ENCODE measurements around the gene PRSS22. TPM values are rescaled to one million over a fixed set of nuclear protein-coding genes. Genes with fewer than 3 reads are reported as not detected.
A peak's percentile ranks its signal among the peaks of the same experiment; 100 is the strongest.

PRSS22 gene
- total and polyA plus RNA-seq, 2 donors (not counting 1 experiment from before 2014, with no cell fraction given), result not detected

DNA sequence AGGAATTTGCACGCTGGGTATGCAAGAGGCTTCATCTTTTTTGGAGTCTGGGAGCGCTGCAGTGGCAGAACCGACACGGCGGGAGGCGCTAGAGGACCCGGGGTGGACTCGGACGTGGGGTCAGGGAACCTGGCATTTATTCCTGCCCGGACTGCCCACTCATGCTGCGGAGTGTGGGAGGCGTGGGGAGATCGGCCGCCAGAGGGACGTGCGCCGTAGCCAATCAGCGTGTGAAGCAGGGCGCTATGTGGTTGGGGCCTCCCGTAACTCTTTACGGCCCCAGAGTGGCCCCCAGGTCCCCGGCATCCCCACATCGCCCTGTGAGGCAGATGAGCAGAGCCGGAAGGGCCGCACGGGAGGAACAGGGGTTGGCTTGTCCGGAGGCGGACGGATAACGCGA, 36.3 kb upstream of the PRSS22 start:
- Mint-ChIP-seq H3K27me3 (no peaks in the 10 kb centered on the region), H3K4me3 (no peak overlapping the region), H3K9me3 (ENCODE audit: insufficient read depth) (no peaks in the 10 kb centered on the region), H3K4me1 (peaks cover 13% of the 10 kb centered on the region), H3K27ac (no peak overlapping the region)
- H3K9me3 ChIP-seq (ENCODE audit: control extremely low read depth in 1 of 3, control insufficient read depth in 2 of 3, insufficient read depth in 1 of 3, low read length in 2 of 3), result no peaks in the 10 kb centered on the region
- TF ChIP-seq, protein P1, sequence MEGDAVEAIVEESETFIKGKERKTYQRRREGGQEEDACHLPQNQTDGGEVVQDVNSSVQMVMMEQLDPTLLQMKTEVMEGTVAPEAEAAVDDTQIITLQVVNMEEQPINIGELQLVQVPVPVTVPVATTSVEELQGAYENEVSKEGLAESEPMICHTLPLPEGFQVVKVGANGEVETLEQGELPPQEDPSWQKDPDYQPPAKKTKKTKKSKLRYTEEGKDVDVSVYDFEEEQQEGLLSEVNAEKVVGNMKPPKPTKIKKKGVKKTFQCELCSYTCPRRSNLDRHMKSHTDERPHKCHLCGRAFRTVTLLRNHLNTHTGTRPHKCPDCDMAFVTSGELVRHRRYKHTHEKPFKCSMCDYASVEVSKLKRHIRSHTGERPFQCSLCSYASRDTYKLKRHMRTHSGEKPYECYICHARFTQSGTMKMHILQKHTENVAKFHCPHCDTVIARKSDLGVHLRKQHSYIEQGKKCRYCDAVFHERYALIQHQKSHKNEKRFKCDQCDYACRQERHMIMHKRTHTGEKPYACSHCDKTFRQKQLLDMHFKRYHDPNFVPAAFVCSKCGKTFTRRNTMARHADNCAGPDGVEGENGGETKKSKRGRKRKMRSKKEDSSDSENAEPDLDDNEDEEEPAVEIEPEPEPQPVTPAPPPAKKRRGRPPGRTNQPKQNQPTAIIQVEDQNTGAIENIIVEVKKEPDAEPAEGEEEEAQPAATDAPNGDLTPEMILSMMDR (IDR thresholded peaks at IDR 0.05), result no peak
- TF ChIP-seq EZH2 (IDR thresholded peaks at IDR 0.05; ENCODE audit: borderline replicate concordance, insufficient read depth, low read depth, low read length, poor library complexity, severe bottlenecking), result no peak
- peaks cover 19% of the 10 kb centered on the region for H4K20me1 ChIP-seq (ENCODE audit: control insufficient read depth, insufficient read depth, low read length, poor library complexity, severe bottlenecking)
- ATAC-seq (ENCODE audit: low read depth) (no peak), DNase-seq (no peak)
- 95% methylated on average over 31 of the region's 31 CpGs for WGBS (ENCODE audit: insufficient coverage)
- H3K4me2 ChIP-seq (replicated peaks; ENCODE audit: low read depth, low read length, poor library complexity, severe bottlenecking), result no peak overlapping the region
- no peak overlapping the region for H3K4me3 ChIP-seq (ENCODE audit: control extremely low read depth in 1 of 5, extremely low read depth in 1 of 5, insufficient read depth in 1 of 5, low read depth in 2 of 5, low read length in 4 of 5)
- intact Hi-C loops (cut with micrococcal nuclease), result no loop called here
- peaks cover 17 to 21% of the 10 kb centered on the region in 2 donors for H3K4me1 ChIP-seq (ENCODE audit: control insufficient read depth in 2 of 2, insufficient read depth in 2 of 2, low read length in 2 of 2)
- no peaks in the 10 kb centered on the region for H3K36me3 ChIP-seq (replicated peaks in 1 of 2; ENCODE audit: control extremely low read depth in 1 of 2, control insufficient read depth in 1 of 2, extremely low read depth in 1 of 2, insufficient read depth in 2 of 2, low read length in 1 of 2)
- no peak overlapping the region for H3K27ac ChIP-seq (ENCODE audit: low read length in 2 of 2)
- POLR2A ChIA-PET, result no interaction called here
- H3K9ac ChIP-seq (ENCODE audit: low read length), result no peak overlapping the region
- peaks cover 51% of the 10 kb centered on the region for H3K79me2 ChIP-seq (ENCODE audit: control insufficient read depth, insufficient read depth, low read length)
- H2AFZ ChIP-seq (ENCODE audit: insufficient read depth, low read depth, low read length, poor library complexity, severe bottlenecking), result no peak overlapping the region
- no peaks in the 10 kb centered on the region for H3K27me3 ChIP-seq (replicated peaks in 1 of 4; ENCODE audit: control extremely low read depth in 1 of 4, control insufficient read depth in 3 of 4, insufficient read depth in 4 of 4, low read length in 3 of 4)
- CTCF ChIA-PET, result interaction anchor here (1.3 kb wide), 1 partner anchor 25 kb away, joined by 6 read pairs; no protein-coding TSS in a partner anchor

- Histone ChIP-seq H4K20me1 (ENCODE audit: control insufficient read depth, insufficient read depth, low read length, poor library complexity, severe bottlenecking) (no peaks in the 10 kb centered on the region), H3K4me1 (ENCODE audit: control insufficient read depth in 2 of 2, insufficient read depth in 2 of 2, low read length in 2 of 2) (peaks cover 6 to 14% of the 10 kb centered on the region in 2 donors), H3K27ac (ENCODE audit: low read length in 2 of 2) (no peak overlapping the region), H2AFZ (ENCODE audit: insufficient read depth, low read depth, low read length, poor library complexity, severe bottlenecking) (peak overlapping the region; percentile 99), H3K79me2 (ENCODE audit: control insufficient read depth, insufficient read depth, low read length) (peaks cover 14% of the 10 kb centered on the region), H3K36me3 (replicated peaks in 1 of 2; ENCODE audit: control extremely low read depth in 1 of 2, control insufficient read depth in 1 of 2, extremely low read depth in 1 of 2, insufficient read depth in 2 of 2, low read length in 1 of 2) (no peaks in the 10 kb centered on the region), H3K4me2 (replicated peaks; ENCODE audit: low read depth, low read length, poor library complexity, severe bottlenecking) (peak overlapping the region; percentile 92), H3K27me3 (replicated peaks in 1 of 4; ENCODE audit: control extremely low read depth in 1 of 4, control insufficient read depth in 3 of 4, insufficient read depth in 4 of 4, low read length in 3 of 4) (no peaks in the 10 kb centered on the region), H3K9me3 (ENCODE audit: control extremely low read depth in 1 of 3, control insufficient read depth in 2 of 3, insufficient read depth in 1 of 3, low read length in 2 of 3) (peaks cover 0 to 7% (median 0%) of the 10 kb centered on the region in 3 donors), H3K4me3 (ENCODE audit: control extremely low read depth in 1 of 5, extremely low read depth in 1 of 5, insufficient read depth in 1 of 5, low read depth in 2 of 5, low read length in 4 of 5) (peak overlapping the region in 2 of 5 experiments; percentile 83 to 85), H3K9ac (ENCODE audit: low read length) (peak overlapping the region; percentile 79)
- no peak for TF ChIP-seq EZH2 (IDR thresholded peaks at IDR 0.05; ENCODE audit: borderline replicate concordance, insufficient read depth, low read depth, low read length, poor library complexity, severe bottlenecking)
- TF ChIP-seq, protein P1 (IDR thresholded peaks at IDR 0.05), result no peak
- WGBS (ENCODE audit: insufficient coverage), result 92% methylated on average over 14 of the region's 18 CpGs
- Mint-ChIP-seq H3K9me3 (ENCODE audit: insufficient read depth) (no peaks in the 10 kb centered on the region), H3K4me1 (peaks cover 12% of the 10 kb centered on the region), H3K27ac (peak overlapping the region; percentile 79), H3K27me3 (no peaks in the 10 kb centered on the region), H3K4me3 (peak overlapping the region; percentile 97)
- intact Hi-C loops (cut with micrococcal nuclease), result loop anchor here (5.0 kb wide), 3 partner anchors 98 to 238 kb away; partner anchors contain the start of gene PKMYT1
- ATAC-seq (ENCODE audit: low read depth) (no peak), DNase-seq (no peak)
- ChIA-PET POLR2A (interaction anchor here (0.6 to 0.9 kb wide), 3 partner anchors 12 to 27 kb away, joined by 3 to 4 read pairs (median 3); no protein-coding TSS in a partner anchor), CTCF (interaction anchor here (0.6 to 2.6 kb wide), 6 partner anchors 10 to 45 kb away, joined by 4 to 19 read pairs (median 9); partner anchors contain the start of gene FLYWCH1)
Observed at GRCh38 chr16:2884041-2884451, 26.1 kb upstream of the PRSS22 start.

All from B cell (primary cell).